ENCODE data around the gene TBCE. TPM values are rescaled to one million over a fixed set of nuclear protein-coding genes. Genes with fewer than 3 reads are reported as not detected.
"Not testable (repeated sequence)": the region's sequence is repeated elsewhere in the genome, so short reads cannot be mapped to it uniquely, and the experiment has no call there.

The TBCE gene
- total RNA-seq, 2 donors from 2014 or later, result 34.0 to 40.9 TPM

DNA sequence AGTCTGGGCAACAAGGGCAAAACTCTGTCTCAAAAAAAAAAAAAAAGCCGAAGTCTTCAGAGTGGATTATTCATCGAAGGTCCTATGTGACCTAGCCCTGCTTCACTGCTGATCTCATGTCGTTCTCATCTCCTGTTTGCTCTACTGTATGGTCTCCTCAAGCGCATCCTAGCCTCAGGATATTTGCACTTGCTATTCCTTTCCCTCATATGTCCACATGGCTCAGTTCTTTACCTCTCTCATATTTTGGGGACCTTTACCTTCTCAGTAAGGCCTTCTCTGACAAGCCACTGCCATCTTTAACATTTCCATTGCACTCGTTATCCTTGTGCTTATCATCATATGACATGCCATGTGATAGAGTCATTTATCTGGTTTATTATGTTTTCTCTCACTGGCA is 2.6 kb downstream of the TBCE start:
- Mint-ChIP-seq H3K36me3 (no peaks in the 10 kb centered on the region), H3K9me3 (no peaks in the 10 kb centered on the region), H3K27ac (no peak overlapping the region), H3K4me3 (no peak overlapping the region), H3K4me1 (ENCODE audit: low read depth in 2 of 2) (peaks cover 15 to 37% of the 10 kb centered on the region in 2 donors), H3K27me3 (no peaks in the 10 kb centered on the region)
- DNase-seq (ENCODE audit: low spot score), result no peak
- no peak for ATAC-seq

- peaks cover 4 to 10% of the 10 kb centered on the region in 2 donors for H3K4me1 Mint-ChIP-seq (ENCODE audit: low read depth in 2 of 2)
- no peak for ATAC-seq
- H3K36me3 Mint-ChIP-seq, result peaks cover 7% of the 10 kb centered on the region
- H3K27ac Mint-ChIP-seq, result no peak overlapping the region
- DNase-seq (ENCODE audit: low spot score), result no peak
- H3K4me3 Mint-ChIP-seq, result no peak overlapping the region
- no peaks in the 10 kb centered on the region for H3K27me3 Mint-ChIP-seq
- no peaks in the 10 kb centered on the region for H3K9me3 Mint-ChIP-seq
Measured at GRCh38 chr1:235375919-235376605, 8.8 kb downstream of the TBCE start.

DNA sequence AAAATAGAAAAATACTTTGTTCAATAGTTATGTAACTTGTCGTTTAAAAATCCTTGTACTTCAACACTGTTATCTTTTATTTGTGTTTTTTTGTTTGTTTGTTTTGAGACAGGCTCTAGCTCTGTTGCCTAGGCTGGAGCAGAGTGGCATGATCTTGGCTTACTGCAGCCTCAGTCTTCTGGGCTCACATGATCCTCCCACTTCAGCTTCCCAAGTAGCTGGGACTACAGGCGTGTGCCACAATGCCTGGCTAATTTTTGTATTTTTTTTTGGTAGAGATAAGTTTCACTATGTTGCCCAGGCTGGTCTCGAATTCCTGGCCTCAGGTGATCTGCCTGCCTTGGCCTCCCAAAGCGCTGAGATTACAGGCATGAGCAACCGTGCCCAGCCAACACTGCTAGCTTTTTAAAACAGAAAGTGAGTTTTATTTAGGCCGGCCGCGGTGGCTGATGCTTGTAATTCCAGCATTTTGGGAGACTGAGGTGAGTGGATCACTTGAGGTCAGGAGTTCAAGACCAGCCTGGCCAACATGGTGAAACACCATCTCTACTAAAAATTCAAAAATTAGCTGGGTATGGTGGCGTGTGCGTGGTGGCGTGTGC is 11.0 kb downstream of the TBCE start:
- not testable (repeated sequence) for ATAC-seq; DNase-seq (ENCODE audit: low spot score); H3K4me3 Mint-ChIP-seq; H3K4me1 Mint-ChIP-seq (ENCODE audit: low read depth in 2 of 2); H3K9me3 Mint-ChIP-seq; H3K36me3 Mint-ChIP-seq; H3K27me3 Mint-ChIP-seq; H3K27ac Mint-ChIP-seq

DNA sequence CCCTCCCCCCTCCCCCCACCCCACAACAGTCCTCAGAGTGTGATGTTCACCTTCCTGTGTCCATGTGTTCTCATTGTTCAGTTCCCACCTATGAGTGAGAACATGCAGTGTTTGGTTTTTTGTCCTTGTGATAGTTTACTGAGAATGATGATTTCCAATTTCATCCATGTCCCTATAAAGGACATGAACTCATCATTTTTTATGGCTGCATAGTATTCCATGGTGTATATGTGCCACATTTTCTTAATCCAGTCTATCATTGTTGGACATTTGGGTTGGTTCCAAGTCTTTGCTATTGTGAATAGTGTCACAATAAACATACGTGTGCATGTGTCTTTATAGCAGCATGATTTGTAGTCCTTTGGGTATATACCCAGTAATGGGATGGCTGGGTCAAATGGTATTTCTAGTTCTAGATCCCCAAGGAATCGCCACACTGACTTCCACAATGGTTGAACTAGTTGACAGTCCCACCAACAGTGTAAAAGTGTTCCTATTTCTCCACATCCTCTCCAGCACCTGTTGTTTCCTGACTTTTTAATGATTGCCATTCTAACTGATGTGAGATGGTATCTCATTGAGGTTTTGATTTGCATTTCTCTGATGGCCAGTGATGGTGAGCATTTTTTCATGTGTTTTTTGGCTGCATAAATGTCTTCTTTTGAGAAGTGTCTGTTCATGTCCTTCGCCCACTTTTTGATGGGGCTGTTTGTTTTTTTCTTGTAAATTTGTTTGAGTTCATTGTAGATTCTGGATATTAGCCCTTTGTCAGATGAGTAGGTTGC is 14.9 kb downstream of the TBCE start:
- ATAC-seq; H3K27ac Mint-ChIP-seq; H3K27me3 Mint-ChIP-seq; H3K9me3 Mint-ChIP-seq; H3K4me3 Mint-ChIP-seq; DNase-seq (ENCODE audit: low spot score); H3K4me1 Mint-ChIP-seq (ENCODE audit: low read depth in 2 of 2): not testable (repeated sequence)
- peaks cover 21% of the 10 kb centered on the region for H3K36me3 Mint-ChIP-seq

DNA sequence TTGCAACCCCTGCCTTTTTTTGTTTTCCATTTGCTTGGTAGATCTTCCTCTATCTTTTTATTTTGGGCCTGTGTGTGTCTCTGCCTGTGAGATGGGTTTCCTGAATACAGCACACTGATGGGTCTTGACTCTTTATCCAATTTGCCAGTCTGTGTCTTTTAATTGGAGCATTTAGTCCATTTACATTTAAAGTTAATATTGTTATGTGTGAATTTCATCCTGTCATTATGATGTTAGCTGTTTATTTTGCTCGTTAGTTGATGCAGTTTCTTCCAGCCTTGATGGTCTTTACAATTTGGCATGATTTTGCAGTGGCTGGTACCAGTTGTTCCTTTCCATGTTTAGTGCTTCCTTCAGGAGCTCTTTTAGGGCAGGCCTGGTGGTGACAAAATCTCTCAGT is 18.4 kb downstream of the TBCE start:
- DNase-seq (ENCODE audit: low spot score); H3K9me3 Mint-ChIP-seq; H3K4me3 Mint-ChIP-seq; H3K27ac Mint-ChIP-seq; H3K27me3 Mint-ChIP-seq; H3K4me1 Mint-ChIP-seq (ENCODE audit: low read depth in 2 of 2); ATAC-seq: not testable (repeated sequence)
- peaks cover 17% of the 10 kb centered on the region for H3K36me3 Mint-ChIP-seq

GRCh38 chr1:235391874-235392273 is 24.6 kb downstream of the TBCE start:
- no peaks in the 10 kb centered on the region for H3K27me3 Mint-ChIP-seq
- no peaks in the 10 kb centered on the region for H3K9me3 Mint-ChIP-seq
- H3K4me1 Mint-ChIP-seq (ENCODE audit: low read depth in 2 of 2), result peaks cover 0 to 7% of the 10 kb centered on the region in 2 donors
- no peak for ATAC-seq
- H3K36me3 Mint-ChIP-seq, result no peaks in the 10 kb centered on the region
- H3K27ac Mint-ChIP-seq, result no peak overlapping the region
- no peak for DNase-seq (ENCODE audit: low spot score)
- no peak overlapping the region for H3K4me3 Mint-ChIP-seq

DNA sequence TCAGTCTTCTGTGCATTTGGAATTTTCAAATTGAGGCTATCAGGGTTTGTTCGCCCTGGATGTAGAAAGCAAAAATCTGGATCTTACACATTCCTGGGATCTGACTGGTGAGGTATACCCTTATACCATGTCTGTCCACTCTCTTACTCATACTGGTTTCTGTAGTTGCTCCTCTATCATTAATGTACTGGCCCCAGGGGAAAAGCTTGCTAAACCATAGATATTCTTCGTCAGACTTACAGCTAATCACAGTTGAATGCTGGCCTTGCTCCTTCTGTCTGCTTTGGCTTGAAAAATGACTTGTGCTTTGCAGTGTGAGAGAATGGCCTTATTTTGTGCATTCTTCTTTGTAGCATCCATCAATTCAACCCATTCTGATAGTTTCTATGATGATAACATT is 30.5 kb downstream of the TBCE start:
- Mint-ChIP-seq H3K36me3 (no peaks in the 10 kb centered on the region), H3K4me3 (no peak overlapping the region), H3K9me3 (no peaks in the 10 kb centered on the region), H3K27ac (no peak overlapping the region), H3K27me3 (no peaks in the 10 kb centered on the region), H3K4me1 (ENCODE audit: low read depth in 2 of 2) (peaks cover 0 to 10% of the 10 kb centered on the region in 2 donors)
- DNase-seq (ENCODE audit: low spot score), result no peak
- ATAC-seq, result no peak

GRCh38 chr1:235399661-235400060 is 32.4 kb downstream of the TBCE start:
- Mint-ChIP-seq H3K4me3 (no peak overlapping the region), H3K27me3 (no peaks in the 10 kb centered on the region), H3K9me3 (no peaks in the 10 kb centered on the region), H3K27ac (no peak overlapping the region), H3K4me1 (ENCODE audit: low read depth in 2 of 2) (peaks cover 0 to 10% of the 10 kb centered on the region in 2 donors), H3K36me3 (no peaks in the 10 kb centered on the region)
- DNase-seq (ENCODE audit: low spot score) (no peak), ATAC-seq (no peak)

DNA sequence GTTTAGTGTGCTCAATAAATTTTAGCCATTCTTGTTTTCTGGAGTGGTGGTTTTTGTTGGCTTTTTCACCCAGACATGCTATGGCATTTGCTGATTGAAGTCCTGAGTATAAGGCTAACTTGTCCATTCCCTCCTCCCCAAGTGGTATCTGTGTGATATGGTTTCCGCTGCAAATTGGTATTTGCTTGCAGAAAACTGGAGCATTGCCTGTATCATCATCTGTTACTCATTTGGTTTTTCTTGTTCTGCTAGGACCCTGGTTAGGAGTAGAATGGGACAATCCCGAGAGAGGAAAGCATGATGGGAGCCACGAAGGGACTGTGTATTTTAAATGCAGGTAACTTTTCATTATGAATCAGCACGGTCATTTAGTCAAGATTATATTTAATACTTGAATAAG is 34.0 kb downstream of the TBCE start:
- Mint-ChIP-seq H3K4me1 (ENCODE audit: low read depth in 2 of 2) (peaks cover 0 to 7% of the 10 kb centered on the region in 2 donors), H3K9me3 (no peaks in the 10 kb centered on the region), H3K27me3 (no peaks in the 10 kb centered on the region), H3K36me3 (no peaks in the 10 kb centered on the region), H3K27ac (no peak overlapping the region), H3K4me3 (no peak overlapping the region)
- no peak for DNase-seq (ENCODE audit: low spot score)
- no peak for ATAC-seq

- Mint-ChIP-seq H3K9me3 (no peaks in the 10 kb centered on the region), H3K27me3 (no peaks in the 10 kb centered on the region), H3K36me3 (no peaks in the 10 kb centered on the region), H3K27ac (no peak overlapping the region), H3K4me1 (ENCODE audit: low read depth in 2 of 2) (peaks cover 0 to 5% of the 10 kb centered on the region in 2 donors), H3K4me3 (no peak overlapping the region)
- DNase-seq (ENCODE audit: low spot score) (no peak), ATAC-seq (no peak)
Measured at GRCh38 chr1:235402457-235403200, 35.4 kb downstream of the TBCE start.

GRCh38 chr1:235403593-235403992 is 36.4 kb downstream of the TBCE start:
- H3K27ac Mint-ChIP-seq, result no peak overlapping the region
- no peaks in the 10 kb centered on the region for H3K27me3 Mint-ChIP-seq
- no peaks in the 10 kb centered on the region for H3K36me3 Mint-ChIP-seq
- no peak overlapping the region for H3K4me3 Mint-ChIP-seq
- no peak for ATAC-seq
- no peak for DNase-seq (ENCODE audit: low spot score)
- peaks cover 0 to 6% of the 10 kb centered on the region in 2 donors for H3K4me1 Mint-ChIP-seq (ENCODE audit: low read depth in 2 of 2)
- H3K9me3 Mint-ChIP-seq, result no peaks in the 10 kb centered on the region

GRCh38 chr1:235404190-235404589 is 37.0 kb downstream of the TBCE start:
- H3K36me3 Mint-ChIP-seq, result no peaks in the 10 kb centered on the region

GRCh38 chr1:235407419-235407818 is 40.2 kb downstream of the TBCE start:
- Mint-ChIP-seq H3K9me3 (no peaks in the 10 kb centered on the region), H3K36me3 (no peaks in the 10 kb centered on the region), H3K27me3 (no peaks in the 10 kb centered on the region), H3K27ac (no peak overlapping the region), H3K4me1 (ENCODE audit: low read depth in 2 of 2) (peaks cover 0 to 4% of the 10 kb centered on the region in 2 donors), H3K4me3 (no peak overlapping the region)
- no peak for ATAC-seq
- no peak for DNase-seq (ENCODE audit: low spot score)

More at GRCh38 chr1:235404190-235404589, 37.0 kb downstream of the TBCE start:
- Mint-ChIP-seq H3K9me3 (no peaks in the 10 kb centered on the region), H3K4me3 (no peak overlapping the region), H3K27me3 (no peaks in the 10 kb centered on the region), H3K4me1 (ENCODE audit: low read depth in 2 of 2) (peaks cover 0 to 6% of the 10 kb centered on the region in 2 donors), H3K27ac (no peak overlapping the region)
- DNase-seq (ENCODE audit: low spot score) (no peak), ATAC-seq (no peak)

All from natural killer cell treated with Interleukin-12 subunit alpha and Interleukin-12 subunit beta and Interleukin-15 and Interleukin-18, amount 100 ng/mL, for 72 hours (primary cell).